GM19239 (cell line): Measurements from ENCODE around the gene AIG1.
"Not testable (repeated sequence)": the region's sequence is repeated elsewhere in the genome, so short reads cannot be mapped to it uniquely, and the experiment has no call there.

Source experiments
- DNase-seq: peaks from one replicate; pipeline ENCODE4 v3.0.0; 2011; ENCODE audit warnings: low spot score; ENCODE audit not compliant: insufficient read length
- FAIRE-seq: peaks from 2 replicates; lab custom pipeline; 2011; peaks lifted over from hg19 to GRCh38; lab: Jason Lieb, UNC

The AIG1 gene

GRCh38 chr6:143157131-143157530, 96.4 kb downstream of the AIG1 start:
- FAIRE-seq, result no peak
- no peak for DNase-seq

- DNase-seq (no peak), FAIRE-seq (no peak)
Observed at GRCh38 chr6:143158113-143158581, 97.5 kb downstream of the AIG1 start.

- FAIRE-seq (no peak), DNase-seq (no peak)
Observed at GRCh38 chr6:143159001-143159400, 98.3 kb downstream of the AIG1 start.

- DNase-seq (no peak), FAIRE-seq (no peak)
Observed at GRCh38 chr6:143160015-143160414, 99.3 kb downstream of the AIG1 start.

GRCh38 chr6:143160439-143161220, 99.9 kb downstream of the AIG1 start:
- FAIRE-seq (no peak), DNase-seq (no peak)

- DNase-seq, result no peak
Observed at GRCh38 chr6:143163621-143164020, 102.9 kb downstream of the AIG1 start.

GRCh38 chr6:143164565-143165105, 103.9 kb downstream of the AIG1 start:
- FAIRE-seq (no peak), DNase-seq (no peak)

More at GRCh38 chr6:143163621-143164020, 102.9 kb downstream of the AIG1 start:
- FAIRE-seq, result no peak

- FAIRE-seq (no peak), DNase-seq (no peak)
Observed at GRCh38 chr6:143165315-143165855, 104.7 kb downstream of the AIG1 start.

- FAIRE-seq (no peak), DNase-seq (no peak)
Observed at GRCh38 chr6:143166247-143166695, 105.6 kb downstream of the AIG1 start.

- DNase-seq, result no peak
- no peak for FAIRE-seq
Observed at GRCh38 chr6:143167224-143167623, 106.5 kb downstream of the AIG1 start.

GRCh38 chr6:143168396-143168816, 107.7 kb downstream of the AIG1 start:
- FAIRE-seq, result not testable (repeated sequence)

GRCh38 chr6:143169440-143169839, 108.8 kb downstream of the AIG1 start:
- FAIRE-seq (no peak), DNase-seq (no peak)

More at GRCh38 chr6:143168396-143168816, 107.7 kb downstream of the AIG1 start:
- not testable (repeated sequence) for DNase-seq

- FAIRE-seq (no peak), DNase-seq (no peak)
Observed at GRCh38 chr6:143174516-143174915, 113.8 kb downstream of the AIG1 start.

- no peak for FAIRE-seq
- DNase-seq, result no peak
Observed at GRCh38 chr6:143174951-143175350, 114.3 kb downstream of the AIG1 start.

GRCh38 chr6:143176090-143177021, 115.7 kb downstream of the AIG1 start:
- FAIRE-seq (no peak), DNase-seq (no peak)

GRCh38 chr6:143177706-143178105, 117.0 kb downstream of the AIG1 start:
- FAIRE-seq (no peak), DNase-seq (no peak)

GRCh38 chr6:143179096-143179495, 118.4 kb downstream of the AIG1 start:
- FAIRE-seq (no peak), DNase-seq (no peak)

GRCh38 chr6:143179901-143180612, 119.4 kb downstream of the AIG1 start:
- no peak for FAIRE-seq
- no peak for DNase-seq

GRCh38 chr6:143180826-143181225, 120.1 kb downstream of the AIG1 start:
- FAIRE-seq, result no peak

GRCh38 chr6:143183666-143184065, 123.0 kb downstream of the AIG1 start:
- DNase-seq, result no peak
- FAIRE-seq, result no peak

More at GRCh38 chr6:143180826-143181225, 120.1 kb downstream of the AIG1 start:
- no peak for DNase-seq
